22Rv1 (cell line): ENCODE results near the gene CNTN4.
"Not testable (repeated sequence)": the region's sequence is repeated elsewhere in the genome, so short reads cannot be mapped to it uniquely, and the experiment has no call there.

Experiments used
- H3K27ac ChIP-seq: fragments of 450-650 bp; 2 replicates; pipeline ENCODE4 v1.5.1; 2017
- CTCF ChIP-seq: fragments of 450-650 bp; IDR thresholded peaks from 2 replicates; pipeline ENCODE4 v1.5.1; 2017; ENCODE audit warnings: mild to moderate bottlenecking
- ZFX ChIP-seq: fragments of 450-650 bp; IDR thresholded peaks from 2 replicates; pipeline ENCODE4 v1.6.1; 2017; ENCODE audit warnings: antibody characterized with exemption, borderline replicate concordance

CNTN4 gene

GRCh38 chr3:2915826-2916225, 817.2 kb downstream of the CNTN4 start:
- no peak for TF ChIP-seq CTCF
- no peak for TF ChIP-seq ZFX
- no peak overlapping the region for H3K27ac ChIP-seq

- H3K27ac ChIP-seq = not testable (repeated sequence)
Observed at GRCh38 chr3:2916640-2917039, 818.0 kb downstream of the CNTN4 start.

GRCh38 chr3:2920103-2920502, 821.4 kb downstream of the CNTN4 start:
- TF ChIP-seq ZFX = no peak
- TF ChIP-seq CTCF = no peak
- H3K27ac ChIP-seq = no peak overlapping the region

GRCh38 chr3:2921452-2921851, 822.8 kb downstream of the CNTN4 start:
- H3K27ac ChIP-seq = no peak overlapping the region
- TF ChIP-seq CTCF (no peak), ZFX (no peak)

GRCh38 chr3:2921903-2922302, 823.2 kb downstream of the CNTN4 start:
- TF ChIP-seq ZFX = no peak
- peak; percentile 71 for TF ChIP-seq CTCF
- no peak overlapping the region for H3K27ac ChIP-seq

- TF ChIP-seq CTCF = no peak
- no peak for TF ChIP-seq ZFX
- H3K27ac ChIP-seq = no peak overlapping the region
Observed at GRCh38 chr3:2923390-2923789, 824.7 kb downstream of the CNTN4 start.

GRCh38 chr3:2927259-2927658, 828.6 kb downstream of the CNTN4 start:
- H3K27ac ChIP-seq = no peak overlapping the region
- no peak for TF ChIP-seq CTCF
- no peak for TF ChIP-seq ZFX

- H3K27ac ChIP-seq = no peak overlapping the region
Observed at GRCh38 chr3:2929574-2929973, 830.9 kb downstream of the CNTN4 start.

More at GRCh38 chr3:2929574-2929973, 830.9 kb downstream of the CNTN4 start:
- TF ChIP-seq CTCF (no peak), ZFX (no peak)
